A673 (cell line): ENCODE measurements around the gene HOXD8.

Source experiments
- CTCF ChIP-seq: fragments of 300-800, 200-600 bp; sonication (generic); conservative IDR thresholded peaks from 2 replicates; pipeline ENCODE4 v1.5.1; 2017; ENCODE audit warnings: low read depth, mild to moderate bottlenecking, antibody characterized with exemption, low read length, moderate library complexity, mixed read lengths
- EZH2 ChIP-seq: fragments of 200-600 bp; sonication (generic); IDR thresholded peaks from 2 replicates; pipeline ENCODE4 v1.6.1; 2017; ENCODE audit warnings: borderline replicate concordance, low read depth, mild to moderate bottlenecking, mixed read lengths, antibody characterized with exemption, low read length; ENCODE audit not compliant: poor library complexity, severe bottlenecking

GRCh38 chr2:176105730-176106580 is 23.6 kb upstream of the HOXD8 start:
- TF ChIP-seq CTCF (no peak), EZH2 (no peak)
